Gastrocnemius medialis (tissue), 4 donors: ENCODE data around the gene RBCK1.

Experiments used
- CTCF ChIP-seq, 5 experiments: fragments of 450-650 bp in 3 of 5; fragments of 200-600 bp in 2 of 5; sonication (generic) in 2 of 5; IDR thresholded peaks in 4 of 5; conservative IDR thresholded peaks in 1 of 5; 1 replicate in 4 of 5; 2 replicates in 1 of 5; pipeline ENCODE4 v1.5.1; 2016 to 2019; ENCODE audit warnings: antibody characterized with exemption in 5 of 5, mild to moderate bottlenecking in 3 of 5, moderate library complexity in 3 of 5
- POLR2A ChIP-seq, 2 donors: fragments of 450-650 bp; IDR thresholded peaks; one replicate each; pipeline ENCODE4 v1.6.1; 2017; ENCODE audit warnings: antibody characterized with exemption in 2 of 2, mild to moderate bottlenecking in 2 of 2, moderate library complexity in 2 of 2

GRCh38 chr20:479487-479886 is 71.4 kb downstream of the RBCK1 start:
- TF ChIP-seq CTCF (IDR thresholded peaks at IDR 0.05 in 4 of 5, conservative IDR thresholded peaks at IDR 0.05 in 1 of 5): no peak
- no peak for TF ChIP-seq POLR2A (IDR thresholded peaks at IDR 0.05)
